Body of pancreas (tissue), 4 donors: Measurements from ENCODE around the gene TMEM135.

Experiments used
- CTCF ChIP-seq, 7 experiments: fragments of 450-650 bp in 4 of 7; fragments of 200-600 bp in 3 of 7; sonication (generic) in 3 of 7; IDR thresholded peaks; one replicate each; pipeline ENCODE4 v1.5.1; 2016 to 2019; ENCODE audit warnings: antibody characterized with exemption in 7 of 7
- POLR2A ChIP-seq, 3 donors: fragments of 450-650 bp; IDR thresholded peaks; one replicate each; pipeline ENCODE4 v1.6.1; 2016; ENCODE audit warnings: antibody characterized with exemption in 3 of 3, mild to moderate bottlenecking in 2 of 3

- TF ChIP-seq CTCF (IDR thresholded peaks at IDR 0.05) (no peak), POLR2A (IDR thresholded peaks at IDR 0.05) (no peak)
Observed at GRCh38 chr11:87353771-87354345, 316.1 kb downstream of the TMEM135 start.
